ENCODE measurements around the gene SDHAF1. TPM values are rescaled to one million over a fixed set of nuclear protein-coding genes. Genes with fewer than 3 reads are reported as not detected.

SDHAF1 gene
- total RNA-seq, 2 experiments from 2014 or later = 26.1 to 52.6 TPM

DNA sequence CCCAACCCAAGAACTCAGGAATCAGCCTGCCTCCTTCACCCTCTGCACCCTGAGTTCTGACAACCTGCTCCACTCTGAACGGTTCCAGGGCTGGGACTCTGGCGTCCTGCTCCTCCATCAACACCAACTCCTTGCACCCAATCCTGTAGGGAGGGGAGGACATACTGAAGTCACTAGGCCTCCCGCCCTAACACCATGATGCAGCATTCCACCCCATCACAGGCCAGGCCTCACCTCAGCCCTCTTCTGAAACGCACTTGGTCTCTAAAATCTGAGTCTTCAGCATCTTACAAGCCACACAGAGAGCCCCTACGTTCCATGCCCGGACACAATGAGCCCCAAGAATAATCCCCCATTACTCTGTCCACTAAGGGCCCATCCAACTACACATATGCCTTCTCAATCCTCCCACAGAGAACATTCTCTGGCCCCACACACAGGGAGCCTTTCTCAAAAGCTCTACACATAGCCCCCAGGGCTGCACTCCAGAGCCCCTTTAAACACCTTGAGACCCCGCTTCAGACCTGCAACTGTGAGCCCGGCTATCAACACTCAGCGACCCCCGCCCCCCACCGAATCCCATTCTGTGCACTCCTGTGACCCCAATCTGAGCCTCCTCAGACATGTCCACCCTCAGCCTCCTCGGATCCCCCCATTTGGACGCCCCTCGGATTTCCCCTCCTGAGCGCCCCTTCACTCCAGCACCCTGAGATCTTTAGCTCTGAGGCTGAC is 18.5 kb downstream of the SDHAF1 start:
- Histone ChIP-seq H3K79me2 (ENCODE audit: insufficient read depth, low read depth, low read length) (peaks cover 7% of the 10 kb centered on the region; the same call in 1 of the 2 replicates), H3K36me3 (ENCODE audit: insufficient read depth, low read length) (no peaks in the 10 kb centered on the region), H3K4me1 (ENCODE audit: insufficient read depth, low read length, poor library complexity, severe bottlenecking) (peaks cover 6% of the 10 kb centered on the region), H3K27ac (ENCODE audit: low read depth, low read length, poor library complexity, severe bottlenecking) (no peak overlapping the region), H3K4me2 (ENCODE audit: low read length) (peak overlapping the region; percentile 77), H3K9me2 (ENCODE audit: insufficient read depth, low read length) (no peaks in the 10 kb centered on the region), H2AFZ (ENCODE audit: low read length) (peak overlapping the region; percentile 74), H4K20me1 (ENCODE audit: insufficient read depth, low read length) (no peaks in the 10 kb centered on the region), H3K4me3 (ENCODE audit: low read depth, low read length, poor library complexity, severe bottlenecking) (peak overlapping the region; percentile 84), H3K9me3 (ENCODE audit: low read length) (no peaks in the 10 kb centered on the region)
- CTCF ChIA-PET (ENCODE audit: unreplicated experiment) = no interaction called here
- no TSS peak for BruUV-seq (replicated peaks)
- DNase-seq (ENCODE audit: low spot score) = no peak
- POLR2A ChIA-PET = interaction anchor here (0.8 to 1.0 kb wide), 3 partner anchors 18 to 268 kb away, joined by 3 to 8 read pairs (median 4); partner anchors contain the start of gene PSENEN
- intact Hi-C loops (cut with micrococcal nuclease; ENCODE audit: unreplicated experiment) = no loop called here
- TF ChIP-seq EZH2phosphoT487 (IDR thresholded peaks at IDR 0.05; ENCODE audit: borderline replicate concordance, low read depth, low read length) = no peak

DNA sequence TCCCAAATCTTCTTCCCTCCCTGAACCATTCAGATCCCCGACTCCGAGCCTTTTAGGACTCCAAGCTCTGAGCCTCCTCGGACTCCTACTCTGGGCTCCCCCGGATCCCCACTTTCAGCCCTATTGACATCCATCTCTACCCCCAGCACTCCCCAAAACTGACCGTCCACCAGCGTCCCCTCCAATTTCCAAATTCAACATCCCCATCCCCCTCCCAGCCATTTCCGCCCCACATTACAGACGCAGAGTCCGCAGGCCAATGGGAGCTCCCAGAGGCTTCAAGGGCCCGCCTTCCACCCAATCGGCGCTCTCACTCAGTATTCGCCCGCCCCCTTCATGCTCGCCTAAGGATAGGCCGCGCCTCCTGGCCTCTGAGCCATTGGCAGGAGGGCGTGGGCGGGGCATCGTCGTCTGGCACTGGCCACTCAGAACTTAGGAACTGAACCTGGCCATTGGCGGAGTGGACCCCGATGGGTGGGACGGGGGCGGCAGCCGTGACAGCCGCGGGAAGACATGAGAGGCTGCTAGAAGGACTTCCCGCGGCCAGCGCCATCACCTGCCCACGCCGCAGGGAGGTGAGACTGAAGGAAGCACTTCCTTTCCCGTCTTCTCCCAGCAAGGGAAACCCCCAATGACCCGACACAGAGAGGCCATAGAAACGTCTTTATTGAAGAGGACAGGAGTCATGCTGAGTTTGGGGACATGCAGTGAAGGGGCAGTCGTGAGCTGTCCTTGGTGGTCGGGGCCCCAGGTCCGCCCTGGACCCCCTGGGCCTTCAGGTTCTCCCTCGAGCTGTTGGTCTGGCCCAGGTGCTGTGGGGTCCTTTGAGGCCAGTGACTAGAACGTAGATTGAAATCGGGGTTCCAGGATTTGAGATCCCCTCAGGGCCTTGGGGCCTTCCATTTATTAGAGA is 19.3 kb downstream of the SDHAF1 start, which contains the start of gene ALKBH6:
Gene ALKBH6 (minus strand): TSS at position 202 of the 913 bp plus-strand sequence. CDS start 816 bp downstream, outside the sequence.
- no peak for TF ChIP-seq EZH2phosphoT487 (IDR thresholded peaks at IDR 0.05; ENCODE audit: borderline replicate concordance, low read depth, low read length)
- TF ChIP-seq, protein P1, sequence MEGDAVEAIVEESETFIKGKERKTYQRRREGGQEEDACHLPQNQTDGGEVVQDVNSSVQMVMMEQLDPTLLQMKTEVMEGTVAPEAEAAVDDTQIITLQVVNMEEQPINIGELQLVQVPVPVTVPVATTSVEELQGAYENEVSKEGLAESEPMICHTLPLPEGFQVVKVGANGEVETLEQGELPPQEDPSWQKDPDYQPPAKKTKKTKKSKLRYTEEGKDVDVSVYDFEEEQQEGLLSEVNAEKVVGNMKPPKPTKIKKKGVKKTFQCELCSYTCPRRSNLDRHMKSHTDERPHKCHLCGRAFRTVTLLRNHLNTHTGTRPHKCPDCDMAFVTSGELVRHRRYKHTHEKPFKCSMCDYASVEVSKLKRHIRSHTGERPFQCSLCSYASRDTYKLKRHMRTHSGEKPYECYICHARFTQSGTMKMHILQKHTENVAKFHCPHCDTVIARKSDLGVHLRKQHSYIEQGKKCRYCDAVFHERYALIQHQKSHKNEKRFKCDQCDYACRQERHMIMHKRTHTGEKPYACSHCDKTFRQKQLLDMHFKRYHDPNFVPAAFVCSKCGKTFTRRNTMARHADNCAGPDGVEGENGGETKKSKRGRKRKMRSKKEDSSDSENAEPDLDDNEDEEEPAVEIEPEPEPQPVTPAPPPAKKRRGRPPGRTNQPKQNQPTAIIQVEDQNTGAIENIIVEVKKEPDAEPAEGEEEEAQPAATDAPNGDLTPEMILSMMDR (conservative IDR thresholded peaks at IDR 0.05; ENCODE audit: low read length) = no peak
- peaks cover 6% of the 10 kb centered on the region for H3K4me1 ChIP-seq (ENCODE audit: insufficient read depth, low read length, poor library complexity, severe bottlenecking)
- ChIA-PET CTCF (ENCODE audit: unreplicated experiment) (no interaction called here), POLR2A (interaction anchor here (0.6 to 1.0 kb wide), 6 partner anchors 10 to 269 kb away, joined by 3 to 8 read pairs (median 3); partner anchors contain the start of genes LIN37 and PSENEN)
- H3K79me2 ChIP-seq (ENCODE audit: insufficient read depth, low read depth, low read length) = peaks cover 7% of the 10 kb centered on the region; the same call in 1 of the 2 replicates
- H3K9me2 ChIP-seq (ENCODE audit: insufficient read depth, low read length) = no peaks in the 10 kb centered on the region
- no peak within 1 kb of the TSS for H3K27ac ChIP-seq (ENCODE audit: low read depth, low read length, poor library complexity, severe bottlenecking)
- H3K36me3 ChIP-seq (ENCODE audit: insufficient read depth, low read length) = no peaks in the 10 kb centered on the region
- H3K4me3 ChIP-seq (ENCODE audit: low read depth, low read length, poor library complexity, severe bottlenecking) = peak within 1 kb of the TSS; percentile 84
- peak within 1 kb of the TSS; percentile 74 for H2AFZ ChIP-seq (ENCODE audit: low read length)
- DNase-seq (ENCODE audit: low spot score) = peak; percentile 99
- intact Hi-C loops (cut with micrococcal nuclease; ENCODE audit: unreplicated experiment) = no loop called here
- H3K9me3 ChIP-seq (ENCODE audit: low read length) = no peaks in the 10 kb centered on the region
- H3K4me2 ChIP-seq (ENCODE audit: low read length) = peak within 1 kb of the TSS; percentile 97
- BruUV-seq (replicated peaks) = TSS peak; percentile 81
- H4K20me1 ChIP-seq (ENCODE audit: insufficient read depth, low read length) = no peaks in the 10 kb centered on the region

DNA sequence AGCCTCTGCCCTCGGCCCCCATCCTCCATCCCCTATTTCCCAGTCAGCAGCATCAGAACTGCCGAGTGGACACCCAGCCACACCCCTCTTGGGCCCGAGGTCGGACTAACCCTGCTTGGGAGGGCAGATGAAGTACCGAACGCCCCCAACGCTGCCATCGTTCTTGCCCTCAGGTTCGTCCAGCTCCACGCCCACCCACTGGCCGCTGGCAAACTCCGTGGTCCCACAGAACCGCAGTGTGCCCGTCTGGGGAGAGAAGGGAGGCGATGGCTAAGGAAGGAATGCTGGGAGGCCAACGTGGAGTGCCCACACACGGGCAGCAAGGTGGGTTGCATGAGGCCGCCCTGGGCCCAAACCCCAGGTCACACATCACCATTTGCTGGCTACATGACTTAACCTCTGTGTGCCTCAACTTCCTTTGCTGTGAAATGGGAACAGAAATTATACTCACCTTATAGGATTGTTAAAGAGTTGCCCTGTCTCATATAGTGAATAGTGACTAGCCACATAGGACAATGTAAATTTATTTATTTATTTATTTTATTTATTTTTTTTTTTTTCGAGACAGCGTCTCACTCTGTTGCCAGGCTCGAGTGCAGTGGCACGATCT is 24.2 kb downstream of the SDHAF1 start:
- no TSS peak for BruUV-seq (replicated peaks)
- CTCF ChIA-PET (ENCODE audit: unreplicated experiment) = no interaction called here

More for the DNA sequence above, 24.2 kb downstream of the SDHAF1 start:
- no peak overlapping the region for H3K27ac ChIP-seq (ENCODE audit: low read depth, low read length, poor library complexity, severe bottlenecking)
- peaks cover 7% of the 10 kb centered on the region; the same call in 1 of the 2 replicates for H3K79me2 ChIP-seq (ENCODE audit: insufficient read depth, low read depth, low read length)
- no peak for TF ChIP-seq EZH2phosphoT487 (IDR thresholded peaks at IDR 0.05; ENCODE audit: borderline replicate concordance, low read depth, low read length)
- TF ChIP-seq, protein P1 (conservative IDR thresholded peaks at IDR 0.05; ENCODE audit: low read length) = no peak
- H3K4me3 ChIP-seq (ENCODE audit: low read depth, low read length, poor library complexity, severe bottlenecking) = no peak overlapping the region
- no peaks in the 10 kb centered on the region for H3K9me3 ChIP-seq (ENCODE audit: low read length)
- H3K36me3 ChIP-seq (ENCODE audit: insufficient read depth, low read length) = peaks cover 11% of the 10 kb centered on the region; the same call in 1 of the 2 replicates
- no peak overlapping the region for H3K4me2 ChIP-seq (ENCODE audit: low read length)
- peaks cover 6% of the 10 kb centered on the region for H3K4me1 ChIP-seq (ENCODE audit: insufficient read depth, low read length, poor library complexity, severe bottlenecking)
- intact Hi-C loops (cut with micrococcal nuclease; ENCODE audit: unreplicated experiment) = no loop called here
- no peak for DNase-seq (ENCODE audit: low spot score)
- H4K20me1 ChIP-seq (ENCODE audit: insufficient read depth, low read length) = no peaks in the 10 kb centered on the region
- POLR2A ChIA-PET = no interaction called here
- H2AFZ ChIP-seq (ENCODE audit: low read length) = no peak overlapping the region
- H3K9me2 ChIP-seq (ENCODE audit: insufficient read depth, low read length) = no peaks in the 10 kb centered on the region
